Mucosa of rectum (tissue), 2 donors: ENCODE data around the gene AATF.

Experiments used
- H3K27ac ChIP-seq, 2 donors: one replicate each; pipeline ENCODE4 v1.7.0; 2013; ENCODE audit warnings: inconsistent platforms in 2 of 2, low read depth in 2 of 2, low read length in 2 of 2
- H3K27me3 ChIP-seq, 2 donors: one replicate each; pipeline ENCODE4 v1.7.0; 2013; ENCODE audit warnings: low read length in 2 of 2; ENCODE audit not compliant: control insufficient read depth in 2 of 2, insufficient read depth in 2 of 2
- H3K36me3 ChIP-seq, 2 donors: one replicate each; pipeline ENCODE4 v1.7.0; 2013; ENCODE audit warnings: low read length in 2 of 2; ENCODE audit not compliant: control insufficient read depth in 2 of 2, insufficient read depth in 2 of 2
- H3K4me1 ChIP-seq, 2 donors: one replicate each; pipeline ENCODE4 v1.7.0; 2013; ENCODE audit warnings: low read length in 2 of 2, mild to moderate bottlenecking in 1 of 2; ENCODE audit not compliant: control insufficient read depth in 2 of 2, insufficient read depth in 2 of 2
- H3K4me3 ChIP-seq, 2 donors: one replicate each; pipeline ENCODE4 v1.7.0; 2013; ENCODE audit warnings: low read length in 2 of 2
- H3K9ac ChIP-seq, 2 donors: one replicate each; pipeline ENCODE4 v1.7.0; 2013; ENCODE audit warnings: low read length in 2 of 2, low read depth in 1 of 2, mild to moderate bottlenecking in 1 of 2
- H3K9me3 ChIP-seq, 2 donors: one replicate each; pipeline ENCODE4 v1.7.0; 2013; ENCODE audit warnings: low read length in 2 of 2; ENCODE audit not compliant: control insufficient read depth in 2 of 2
- donor health status: healthy.
- donor health status: Normal muscosa, but diverticular disease.

Gene AATF

GRCh38 chr17:37019741-37020129 lies 71.0 kb downstream of the AATF start:
- Histone ChIP-seq H3K9ac (no peak overlapping the region), H3K27me3 (no peaks in the 10 kb centered on the region), H3K4me1 (no peaks in the 10 kb centered on the region), H3K36me3 (peaks cover 10 to 11% of the 10 kb centered on the region in 2 donors), H3K27ac (no peak overlapping the region), H3K4me3 (no peak overlapping the region), H3K9me3 (no peaks in the 10 kb centered on the region)

- Histone ChIP-seq H3K4me1 (peaks cover 0 to 2% of the 10 kb centered on the region in 2 donors), H3K27me3 (no peaks in the 10 kb centered on the region), H3K36me3 (peaks cover 8 to 10% of the 10 kb centered on the region in 2 donors), H3K9ac (no peak overlapping the region), H3K4me3 (no peak overlapping the region), H3K9me3 (no peaks in the 10 kb centered on the region), H3K27ac (no peak overlapping the region)
These were observed 75.5 kb downstream of the AATF start for GRCh38 chr17:37024181-37024637.

- Histone ChIP-seq H3K27me3 (no peaks in the 10 kb centered on the region), H3K36me3 (peaks cover 3 to 6% of the 10 kb centered on the region in 2 donors)
These were observed 76.5 kb downstream of the AATF start for GRCh38 chr17:37025238-37025637.

GRCh38 chr17:37025847-37026530 lies 77.2 kb downstream of the AATF start:
- Histone ChIP-seq H3K9ac (no peak overlapping the region), H3K9me3 (no peaks in the 10 kb centered on the region), H3K27me3 (no peaks in the 10 kb centered on the region), H3K27ac (no peak overlapping the region), H3K4me3 (no peak overlapping the region), H3K36me3 (peaks cover 0 to 3% of the 10 kb centered on the region in 2 donors), H3K4me1 (peaks cover 0 to 2% of the 10 kb centered on the region in 2 donors)

More at GRCh38 chr17:37025238-37025637, 76.5 kb downstream of the AATF start:
- Histone ChIP-seq H3K4me1 (peaks cover 0 to 2% of the 10 kb centered on the region in 2 donors), H3K27ac (no peak overlapping the region), H3K4me3 (no peak overlapping the region), H3K9me3 (no peaks in the 10 kb centered on the region), H3K9ac (no peak overlapping the region)

- H3K27me3 ChIP-seq, result no peaks in the 10 kb centered on the region
- H3K27ac ChIP-seq, result no peak overlapping the region
- H3K4me3 ChIP-seq, result no peak overlapping the region
- peaks cover 1 to 6% of the 10 kb centered on the region in 2 donors for H3K36me3 ChIP-seq
- no peaks in the 10 kb centered on the region for H3K9me3 ChIP-seq
- no peak overlapping the region for H3K9ac ChIP-seq
- H3K4me1 ChIP-seq, result peaks cover 0 to 2% of the 10 kb centered on the region in 2 donors
These were observed 77.7 kb downstream of the AATF start for GRCh38 chr17:37026531-37026869.

- no peaks in the 10 kb centered on the region for H3K27me3 ChIP-seq
- H3K27ac ChIP-seq, result no peak overlapping the region
- no peak overlapping the region for H3K9ac ChIP-seq
- H3K36me3 ChIP-seq, result peaks cover 3 to 10% of the 10 kb centered on the region in 2 donors
- H3K4me3 ChIP-seq, result no peak overlapping the region
- H3K9me3 ChIP-seq, result no peaks in the 10 kb centered on the region
- peaks cover 0 to 2% of the 10 kb centered on the region in 2 donors for H3K4me1 ChIP-seq
These were observed 79.3 kb downstream of the AATF start for GRCh38 chr17:37028040-37028439.

GRCh38 chr17:37031493-37032083 lies 82.8 kb downstream of the AATF start:
- no peak overlapping the region for H3K27ac ChIP-seq
- no peaks in the 10 kb centered on the region for H3K27me3 ChIP-seq
- no peaks in the 10 kb centered on the region for H3K4me1 ChIP-seq
- no peaks in the 10 kb centered on the region for H3K9me3 ChIP-seq
- no peak overlapping the region for H3K4me3 ChIP-seq
- H3K9ac ChIP-seq, result no peak overlapping the region
- H3K36me3 ChIP-seq, result peaks cover 3 to 10% of the 10 kb centered on the region in 2 donors

GRCh38 chr17:37037590-37038155 lies 88.9 kb downstream of the AATF start:
- no peaks in the 10 kb centered on the region for H3K9me3 ChIP-seq
- no peak overlapping the region for H3K4me3 ChIP-seq
- no peaks in the 10 kb centered on the region for H3K27me3 ChIP-seq
- no peaks in the 10 kb centered on the region for H3K4me1 ChIP-seq
- peaks cover 0 to 4% of the 10 kb centered on the region in 2 donors for H3K36me3 ChIP-seq
- H3K27ac ChIP-seq, result no peak overlapping the region
- no peak overlapping the region for H3K9ac ChIP-seq

- no peak overlapping the region for H3K27ac ChIP-seq
- peaks cover 0 to 9% of the 10 kb centered on the region in 2 donors for H3K36me3 ChIP-seq
- H3K9me3 ChIP-seq, result no peaks in the 10 kb centered on the region
- H3K9ac ChIP-seq, result no peak overlapping the region
- H3K4me3 ChIP-seq, result no peak overlapping the region
- no peaks in the 10 kb centered on the region for H3K27me3 ChIP-seq
- H3K4me1 ChIP-seq, result no peaks in the 10 kb centered on the region
These were observed 90.5 kb downstream of the AATF start for GRCh38 chr17:37039269-37039668.

- Histone ChIP-seq H3K36me3 (peaks cover 6 to 9% of the 10 kb centered on the region in 2 donors), H3K4me1 (no peaks in the 10 kb centered on the region), H3K9ac (no peak overlapping the region), H3K27me3 (no peaks in the 10 kb centered on the region), H3K4me3 (no peak overlapping the region), H3K9me3 (no peaks in the 10 kb centered on the region), H3K27ac (no peak overlapping the region)
These were observed 93.2 kb downstream of the AATF start for GRCh38 chr17:37041932-37042331.
